SK-N-SH treated with all-trans-retinoic acid at 6 μM for 48 hours (cell line): ENCODE results near the gene CPT1A.

ENCODE experiments used
- ATAC-seq: fragments of 200-7000 bp; cut with Tn5 transposase; 3 replicates; pipeline ENCODE4 v1.9.1; 2020; ENCODE audit warnings: mild to moderate bottlenecking, moderate library complexity
- ARNTL ChIP-seq: fragments of 450-650 bp; formaldehyde crosslinking; IDR thresholded peaks from 2 replicates; pipeline ENCODE4 v1.5.0; 2020; ENCODE audit warnings: low read depth, mild to moderate bottlenecking, moderate library complexity, borderline replicate concordance
- BACH2 ChIP-seq: fragments of 250-450 bp; sonication (Bioruptor Pico); IDR thresholded peaks from 2 replicates; pipeline ENCODE4 v1.9.0; 2021; ENCODE audit warnings: mild to moderate bottlenecking, borderline replicate concordance
- CSDC2 ChIP-seq: fragments of 250-450 bp; sonication (Bioruptor Pico); IDR thresholded peaks from 2 replicates; pipeline ENCODE4 v1.5.0; 2020; ENCODE audit warnings: mild to moderate bottlenecking, moderate library complexity
- ESRRG ChIP-seq: fragments of 250-450 bp; sonication (Bioruptor Pico); IDR thresholded peaks from 2 replicates; pipeline ENCODE4 v1.6.1; 2021; ENCODE audit warnings: mild to moderate bottlenecking
- GLIS3 ChIP-seq: fragments of 250-450 bp; sonication (Bioruptor Pico); IDR thresholded peaks from 2 replicates; pipeline ENCODE4 v1.5.0; 2020; ENCODE audit warnings: mild to moderate bottlenecking, moderate library complexity
- ISL1 ChIP-seq: fragments of 250-450 bp; sonication (Bioruptor Pico); IDR thresholded peaks from 2 replicates; pipeline ENCODE4 v2.1.2; 2022; ENCODE audit warnings: mild to moderate bottlenecking, moderate library complexity
- OSR1 ChIP-seq: fragments of 250-450 bp; sonication (Bioruptor Pico); IDR thresholded peaks from 2 replicates; pipeline ENCODE4 v1.8.0; 2022; ENCODE audit warnings: moderate library complexity, mild to moderate bottlenecking, inconsistent platforms
- PPARA ChIP-seq: fragments of 250-450 bp; sonication (Bioruptor Pico); IDR thresholded peaks from 2 replicates; pipeline ENCODE4 v1.5.0; 2020; ENCODE audit warnings: mild to moderate bottlenecking, borderline replicate concordance
- SNAI2 ChIP-seq: fragments of 250-450 bp; sonication (Bioruptor Pico); IDR thresholded peaks from 2 replicates; pipeline ENCODE4 v1.5.0; 2020; ENCODE audit warnings: mild to moderate bottlenecking, moderate library complexity
- TCF4 ChIP-seq: fragments of 250-450 bp; sonication (Bioruptor Pico); IDR thresholded peaks from 2 replicates; pipeline ENCODE4 v1.8.0; 2021; ENCODE audit warnings: mild to moderate bottlenecking, moderate library complexity, borderline replicate concordance
- TOX ChIP-seq: fragments of 250-450 bp; sonication (Bioruptor Pico); IDR thresholded peaks from 2 replicates; pipeline ENCODE4 v1.8.0; 2021; ENCODE audit warnings: mild to moderate bottlenecking, moderate library complexity, borderline replicate concordance
- ZC3H10 ChIP-seq: fragments of 250-450 bp; sonication (Bioruptor Pico); IDR thresholded peaks from 2 replicates; pipeline ENCODE4 v1.5.1; 2021; ENCODE audit warnings: mild to moderate bottlenecking, moderate library complexity
- ZNF565 ChIP-seq: fragments of 450-650 bp; formaldehyde crosslinking; conservative IDR thresholded peaks from 2 replicates; pipeline ENCODE4 v1.5.0; 2020; ENCODE audit warnings: low read depth, mild to moderate bottlenecking, moderate library complexity
- ZNF70 ChIP-seq: fragments of 450-650 bp; formaldehyde crosslinking; IDR thresholded peaks from 2 replicates; pipeline ENCODE4 v1.5.0; 2020; ENCODE audit warnings: mild to moderate bottlenecking, moderate library complexity
- ZNF8 ChIP-seq: fragments of 450-650 bp; formaldehyde crosslinking; IDR thresholded peaks from 2 replicates; pipeline ENCODE4 v1.5.0; 2020; ENCODE audit warnings: mild to moderate bottlenecking, moderate library complexity
- TF ChIP-seq, protein P1 (sequence below): fragments of 250-450 bp; sonication (Bioruptor Pico); IDR thresholded peaks from 2 replicates; pipeline ENCODE4 v1.8.0; 2020; ENCODE audit warnings: mild to moderate bottlenecking, moderate library complexity, borderline replicate concordance
- TF ChIP-seq, protein P2 (sequence below): fragments of 250-450 bp; sonication (Bioruptor Pico); IDR thresholded peaks from 2 replicates; pipeline ENCODE4 v1.5.1; 2021; ENCODE audit warnings: mild to moderate bottlenecking, moderate library complexity
- TF ChIP-seq, protein P3 (sequence below): fragments of 250-450 bp; sonication (Bioruptor Pico); IDR thresholded peaks from 2 replicates; pipeline ENCODE4 v1.5.1; 2020; ENCODE audit warnings: low read depth, mild to moderate bottlenecking, moderate library complexity
- TF ChIP-seq, protein P4 (sequence below): fragments of 250-450 bp; sonication (Bioruptor Pico); IDR thresholded peaks from 2 replicates; pipeline ENCODE4 v1.8.0; 2021; ENCODE audit warnings: low read depth, mild to moderate bottlenecking, moderate library complexity, borderline replicate concordance
- TF ChIP-seq, protein P5 (sequence below): fragments of 250-450 bp; sonication (Bioruptor Pico); IDR thresholded peaks from 2 replicates; pipeline ENCODE4 v1.5.0; 2020; ENCODE audit warnings: mild to moderate bottlenecking, moderate library complexity

CPT1A gene

GRCh38 chr11:68829581-68829980 is 12.1 kb downstream of the CPT1A start:
- TF ChIP-seq ZNF565 (CRISPR knock-in tag) (no peak), GLIS3 (CRISPR knock-in tag) (no peak), SNAI2 (no peak), ZC3H10 (CRISPR knock-in tag) (no peak), BACH2 (CRISPR knock-in tag) (no peak), ARNTL (no peak), OSR1 (no peak), CSDC2 (CRISPR knock-in tag) (no peak), ZNF70 (CRISPR knock-in tag) (no peak), ZNF8 (CRISPR knock-in tag) (no peak)
- TF ChIP-seq, protein P1, sequence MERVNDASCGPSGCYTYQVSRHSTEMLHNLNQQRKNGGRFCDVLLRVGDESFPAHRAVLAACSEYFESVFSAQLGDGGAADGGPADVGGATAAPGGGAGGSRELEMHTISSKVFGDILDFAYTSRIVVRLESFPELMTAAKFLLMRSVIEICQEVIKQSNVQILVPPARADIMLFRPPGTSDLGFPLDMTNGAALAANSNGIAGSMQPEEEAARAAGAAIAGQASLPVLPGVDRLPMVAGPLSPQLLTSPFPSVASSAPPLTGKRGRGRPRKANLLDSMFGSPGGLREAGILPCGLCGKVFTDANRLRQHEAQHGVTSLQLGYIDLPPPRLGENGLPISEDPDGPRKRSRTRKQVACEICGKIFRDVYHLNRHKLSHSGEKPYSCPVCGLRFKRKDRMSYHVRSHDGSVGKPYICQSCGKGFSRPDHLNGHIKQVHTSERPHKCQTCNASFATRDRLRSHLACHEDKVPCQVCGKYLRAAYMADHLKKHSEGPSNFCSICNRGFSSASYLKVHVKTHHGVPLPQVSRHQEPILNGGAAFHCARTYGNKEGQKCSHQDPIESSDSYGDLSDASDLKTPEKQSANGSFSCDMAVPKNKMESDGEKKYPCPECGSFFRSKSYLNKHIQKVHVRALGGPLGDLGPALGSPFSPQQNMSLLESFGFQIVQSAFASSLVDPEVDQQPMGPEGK (CRISPR knock-in tag): no peak
- TF ChIP-seq, protein P2, sequence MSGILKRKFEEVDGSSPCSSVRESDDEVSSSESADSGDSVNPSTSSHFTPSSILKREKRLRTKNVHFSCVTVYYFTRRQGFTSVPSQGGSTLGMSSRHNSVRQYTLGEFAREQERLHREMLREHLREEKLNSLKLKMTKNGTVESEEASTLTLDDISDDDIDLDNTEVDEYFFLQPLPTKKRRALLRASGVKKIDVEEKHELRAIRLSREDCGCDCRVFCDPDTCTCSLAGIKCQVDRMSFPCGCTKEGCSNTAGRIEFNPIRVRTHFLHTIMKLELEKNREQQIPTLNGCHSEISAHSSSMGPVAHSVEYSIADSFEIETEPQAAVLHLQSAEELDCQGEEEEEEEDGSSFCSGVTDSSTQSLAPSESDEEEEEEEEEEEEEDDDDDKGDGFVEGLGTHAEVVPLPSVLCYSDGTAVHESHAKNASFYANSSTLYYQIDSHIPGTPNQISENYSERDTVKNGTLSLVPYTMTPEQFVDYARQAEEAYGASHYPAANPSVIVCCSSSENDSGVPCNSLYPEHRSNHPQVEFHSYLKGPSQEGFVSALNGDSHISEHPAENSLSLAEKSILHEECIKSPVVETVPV (CRISPR knock-in tag): no peak
- TF ChIP-seq, protein P3, sequence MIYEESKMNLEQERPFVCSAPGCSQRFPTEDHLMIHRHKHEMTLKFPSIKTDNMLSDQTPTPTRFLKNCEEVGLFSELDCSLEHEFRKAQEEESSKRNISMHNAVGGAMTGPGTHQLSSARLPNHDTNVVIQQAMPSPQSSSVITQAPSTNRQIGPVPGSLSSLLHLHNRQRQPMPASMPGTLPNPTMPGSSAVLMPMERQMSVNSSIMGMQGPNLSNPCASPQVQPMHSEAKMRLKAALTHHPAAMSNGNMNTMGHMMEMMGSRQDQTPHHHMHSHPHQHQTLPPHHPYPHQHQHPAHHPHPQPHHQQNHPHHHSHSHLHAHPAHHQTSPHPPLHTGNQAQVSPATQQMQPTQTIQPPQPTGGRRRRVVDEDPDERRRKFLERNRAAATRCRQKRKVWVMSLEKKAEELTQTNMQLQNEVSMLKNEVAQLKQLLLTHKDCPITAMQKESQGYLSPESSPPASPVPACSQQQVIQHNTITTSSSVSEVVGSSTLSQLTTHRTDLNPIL: no peak
- TF ChIP-seq, protein P4, sequence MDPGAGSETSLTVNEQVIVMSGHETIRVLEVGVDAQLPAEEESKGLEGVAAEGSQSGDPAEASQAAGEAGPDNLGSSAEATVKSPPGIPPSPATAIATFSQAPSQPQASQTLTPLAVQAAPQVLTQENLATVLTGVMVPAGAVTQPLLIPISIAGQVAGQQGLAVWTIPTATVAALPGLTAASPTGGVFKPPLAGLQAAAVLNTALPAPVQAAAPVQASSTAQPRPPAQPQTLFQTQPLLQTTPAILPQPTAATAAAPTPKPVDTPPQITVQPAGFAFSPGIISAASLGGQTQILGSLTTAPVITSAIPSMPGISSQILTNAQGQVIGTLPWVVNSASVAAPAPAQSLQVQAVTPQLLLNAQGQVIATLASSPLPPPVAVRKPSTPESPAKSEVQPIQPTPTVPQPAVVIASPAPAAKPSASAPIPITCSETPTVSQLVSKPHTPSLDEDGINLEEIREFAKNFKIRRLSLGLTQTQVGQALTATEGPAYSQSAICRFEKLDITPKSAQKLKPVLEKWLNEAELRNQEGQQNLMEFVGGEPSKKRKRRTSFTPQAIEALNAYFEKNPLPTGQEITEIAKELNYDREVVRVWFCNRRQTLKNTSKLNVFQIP: no peak
- ATAC-seq: no peak

DNA sequence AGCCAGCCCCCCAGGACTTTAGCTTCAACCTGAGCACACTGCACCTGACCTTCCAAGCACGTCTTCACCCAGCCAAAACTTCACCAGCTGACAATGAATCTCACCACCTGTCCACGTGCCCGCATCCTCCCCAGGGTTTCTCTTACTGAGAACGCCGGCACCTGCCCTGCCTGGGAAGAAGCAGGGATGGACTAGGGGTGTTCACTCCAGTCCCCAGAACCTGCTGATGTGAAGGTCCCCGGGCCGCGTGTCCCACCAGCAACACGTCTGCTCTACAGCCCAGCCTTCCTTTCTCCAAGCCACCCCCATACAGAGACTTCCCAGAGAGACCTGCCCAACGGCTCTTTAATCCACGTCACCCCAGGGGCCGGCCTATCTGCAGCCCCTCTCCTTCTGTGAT is 12.8 kb downstream of the CPT1A start:
- ATAC-seq: no peak
- TF ChIP-seq ESRRG: no peak
- no peak for TF ChIP-seq PPARA (CRISPR knock-in tag)
- TF ChIP-seq, protein P1 (CRISPR knock-in tag): no peak

DNA sequence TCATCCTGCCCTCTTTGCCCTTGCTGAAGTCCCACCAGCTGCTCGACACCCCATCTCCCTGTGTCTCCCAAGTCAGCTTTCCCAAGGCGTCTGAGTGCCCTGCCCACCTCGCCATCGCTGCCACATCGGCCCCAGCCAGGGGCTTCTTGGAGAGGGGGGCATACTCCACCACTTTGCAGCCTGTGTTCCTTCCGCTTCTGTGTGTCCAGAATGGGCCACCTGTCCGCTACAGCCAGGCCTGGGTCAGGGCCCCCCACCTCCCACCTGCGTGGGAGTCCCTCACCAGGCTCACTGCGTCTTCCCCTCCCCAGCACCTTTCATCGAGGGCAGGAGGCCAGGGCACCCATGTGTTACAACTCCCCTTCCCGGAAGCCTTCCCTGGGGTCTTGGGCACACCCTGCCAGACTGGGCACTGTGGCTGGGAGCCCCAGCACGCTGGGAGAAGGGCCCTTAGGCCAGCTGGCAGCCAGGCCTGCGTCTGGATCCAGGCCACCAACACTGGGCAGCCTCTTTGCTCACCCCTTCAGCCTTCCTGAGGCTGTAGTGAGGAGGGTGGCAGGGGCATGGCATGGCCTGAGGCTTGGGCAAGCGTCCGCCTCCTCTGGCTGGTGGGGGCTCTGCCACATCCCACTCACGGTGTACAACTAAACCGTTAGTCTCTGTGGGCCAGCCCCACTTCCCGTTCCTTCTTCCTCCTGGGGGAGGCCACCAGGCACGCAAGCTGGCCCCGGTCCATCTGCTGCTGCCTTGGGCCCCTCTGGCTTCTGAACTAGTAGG is 13.4 kb downstream of the CPT1A start:
- ATAC-seq: no peak; the same call in 2 of the 3 replicates
- TF ChIP-seq, protein P4: no peak
- TF ChIP-seq, protein P3: no peak
- TF ChIP-seq GLIS3 (CRISPR knock-in tag) (no peak), ISL1 (CRISPR knock-in tag) (no peak), SNAI2 (no peak), TCF4 (CRISPR knock-in tag) (no peak), TOX (no peak), BACH2 (CRISPR knock-in tag) (no peak), OSR1 (no peak), ZNF70 (CRISPR knock-in tag) (no peak)
- TF ChIP-seq, protein P1 (CRISPR knock-in tag): no peak
- TF ChIP-seq, protein P5, sequence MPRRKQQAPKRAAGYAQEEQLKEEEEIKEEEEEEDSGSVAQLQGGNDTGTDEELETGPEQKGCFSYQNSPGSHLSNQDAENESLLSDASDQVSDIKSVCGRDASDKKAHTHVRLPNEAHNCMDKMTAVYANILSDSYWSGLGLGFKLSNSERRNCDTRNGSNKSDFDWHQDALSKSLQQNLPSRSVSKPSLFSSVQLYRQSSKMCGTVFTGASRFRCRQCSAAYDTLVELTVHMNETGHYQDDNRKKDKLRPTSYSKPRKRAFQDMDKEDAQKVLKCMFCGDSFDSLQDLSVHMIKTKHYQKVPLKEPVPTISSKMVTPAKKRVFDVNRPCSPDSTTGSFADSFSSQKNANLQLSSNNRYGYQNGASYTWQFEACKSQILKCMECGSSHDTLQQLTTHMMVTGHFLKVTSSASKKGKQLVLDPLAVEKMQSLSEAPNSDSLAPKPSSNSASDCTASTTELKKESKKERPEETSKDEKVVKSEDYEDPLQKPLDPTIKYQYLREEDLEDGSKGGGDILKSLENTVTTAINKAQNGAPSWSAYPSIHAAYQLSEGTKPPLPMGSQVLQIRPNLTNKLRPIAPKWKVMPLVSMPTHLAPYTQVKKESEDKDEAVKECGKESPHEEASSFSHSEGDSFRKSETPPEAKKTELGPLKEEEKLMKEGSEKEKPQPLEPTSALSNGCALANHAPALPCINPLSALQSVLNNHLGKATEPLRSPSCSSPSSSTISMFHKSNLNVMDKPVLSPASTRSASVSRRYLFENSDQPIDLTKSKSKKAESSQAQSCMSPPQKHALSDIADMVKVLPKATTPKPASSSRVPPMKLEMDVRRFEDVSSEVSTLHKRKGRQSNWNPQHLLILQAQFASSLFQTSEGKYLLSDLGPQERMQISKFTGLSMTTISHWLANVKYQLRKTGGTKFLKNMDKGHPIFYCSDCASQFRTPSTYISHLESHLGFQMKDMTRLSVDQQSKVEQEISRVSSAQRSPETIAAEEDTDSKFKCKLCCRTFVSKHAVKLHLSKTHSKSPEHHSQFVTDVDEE (CRISPR knock-in tag): no peak
